Thyroid gland (tissue), 4 donors: ENCODE results near the gene ARID3A.

Experiments used
- CTCF ChIP-seq, 6 experiments: fragments of 200-600 bp in 3 of 6; fragments of 450-650 bp in 3 of 6; sonication (generic) in 3 of 6; IDR thresholded peaks; one replicate each; pipeline ENCODE4 v1.5.1; 2016 to 2019; ENCODE audit warnings: antibody characterized with exemption in 6 of 6, mild to moderate bottlenecking in 2 of 6, inconsistent platforms in 1 of 6, moderate library complexity in 1 of 6
- POLR2A ChIP-seq, 2 donors: fragments of 450-650 bp; IDR thresholded peaks; one replicate each; pipeline ENCODE4 v1.6.1; 2017; ENCODE audit warnings: antibody characterized with exemption in 2 of 2, mild to moderate bottlenecking in 2 of 2, moderate library complexity in 1 of 2

- TF ChIP-seq CTCF (IDR thresholded peaks at IDR 0.05) (no peak), POLR2A (IDR thresholded peaks at IDR 0.05) (no peak)
Observed at GRCh38 chr19:1004204-1004802, 78.5 kb downstream of the ARID3A start.
